K562 (cell line): ENCODE measurements around the gene HOXB4. TPM values are rescaled to one million over a fixed set of nuclear protein-coding genes. Genes with fewer than 3 reads are reported as not detected.

Experiments used
- ATAC-seq: fragments of 200-7000 bp; cut with Tn5 transposase; 3 replicates; pipeline ENCODE4 v1.9.1; 2020; ENCODE audit warnings: moderate library complexity
- BruUV-seq: library from RNA; stranded (reverse); fragments of 400-500 nt; replicated peaks from 2 replicates; lab custom pipeline; 2021; lab: Mats Ljungman, UMichigan
- CTCF ChIA-PET: fragments of 300-600 bp; formaldehyde crosslinking; extraction: SDS; loops from one replicate; lab custom pipeline; 2021; ENCODE audit warnings: low intra/inter-chr PET ratio; lab: Yijun Ruan, JAX
- POLR2A ChIA-PET: fragments of 300-600, 350-650 bp; sonication (Branson Sonifier 250); formaldehyde crosslinking; extraction: SDS; loops from one replicate; lab custom pipeline; 2021; ENCODE audit warnings: antibody characterized with exemption, inconsistent platforms; lab: Yijun Ruan, JAX
- DNase-seq, 4 experiments: peaks; one replicate each; pipeline versions ENCODE4 v3.0.0 to v3.0.0-alpha.2; 2011 to 2018; ENCODE audit warnings: low spot score in 3 of 4, mixed read lengths in 3 of 4; ENCODE audit errors: extremely low read depth in 1 of 4
- FAIRE-seq: peaks from 2 replicates; lab custom pipeline; 2011; peaks lifted over from hg19 to GRCh38; lab: Jason Lieb, UNC
- H2AFZ ChIP-seq: 2 replicates; pipeline ENCODE4 v1.6.0; 2011; ENCODE audit warnings: low read depth, low read length, control low read depth, inconsistent platforms
- H3K27ac ChIP-seq: fragments of 200-600 bp; 3 replicates; pipeline ENCODE4 v1.8.0; 2011; ENCODE audit warnings: low read depth, mild to moderate bottlenecking, control low read depth, inconsistent platforms, low read length, moderate library complexity, mixed read lengths; ENCODE audit errors: extremely low read depth
- H3K27me3 ChIP-seq, 2 experiments: fragments of 300-600 bp in 1 of 2; 2 replicates in 1 of 2; 3 replicates in 1 of 2; pipeline versions ENCODE4 v1.6.0 to v1.8.0; 2011; ENCODE audit warnings: inconsistent platforms in 2 of 2, low read length in 2 of 2, mild to moderate bottlenecking in 1 of 2, mixed read lengths in 1 of 2, moderate library complexity in 1 of 2; ENCODE audit not compliant: control insufficient read depth in 2 of 2, insufficient read depth in 2 of 2
- H3K36me3 ChIP-seq: fragments of 300-600 bp; 3 replicates; pipeline ENCODE4 v1.8.0; 2011; ENCODE audit warnings: mild to moderate bottlenecking, low read length, inconsistent platforms; ENCODE audit not compliant: control insufficient read depth, insufficient read depth
- H3K4me1 ChIP-seq, 2 experiments: fragments of 200-600 bp in 1 of 2; replicated peaks in 1 of 2; 2 replicates in 1 of 2; 3 replicates in 1 of 2; pipeline versions ENCODE4 v1.5.1 to v1.8.0; 2011; ENCODE audit warnings: inconsistent platforms in 2 of 2, low read length in 2 of 2, mild to moderate bottlenecking in 1 of 2, mixed read lengths in 1 of 2, moderate library complexity in 1 of 2; ENCODE audit not compliant: control insufficient read depth in 2 of 2, insufficient read depth in 2 of 2
- H3K4me2 ChIP-seq: 2 replicates; pipeline ENCODE4 v1.6.1; 2011; ENCODE audit warnings: low read length, control low read depth, inconsistent platforms, mixed read lengths; ENCODE audit not compliant: insufficient read depth
- H3K4me3 ChIP-seq: fragments of 200-600 bp; sonication (generic), shearing (Covaris generic); 2 replicates; pipeline ENCODE4 v1.5.1; 2016; ENCODE audit warnings: control low read depth, inconsistent platforms
- H3K79me2 ChIP-seq: fragments of 200-600 bp; 3 replicates; pipeline ENCODE4 v1.8.0; 2011; ENCODE audit warnings: low read length, inconsistent platforms; ENCODE audit not compliant: control insufficient read depth, insufficient read depth
- H3K9ac ChIP-seq, 2 experiments: 2 replicates each; pipeline versions ENCODE4 v1.6.0 to v1.6.1; 2011; ENCODE audit warnings: low read depth in 2 of 2, low read length in 2 of 2, control low read depth in 1 of 2, inconsistent platforms in 1 of 2, mild to moderate bottlenecking in 1 of 2, mixed read lengths in 1 of 2; ENCODE audit not compliant: insufficient read depth in 1 of 2
- H3K9me1 ChIP-seq: one replicate; pipeline ENCODE4 v1.6.0; 2011; ENCODE audit warnings: inconsistent platforms, mild to moderate bottlenecking, low read length, moderate library complexity; ENCODE audit not compliant: control insufficient read depth, insufficient read depth
- H3K9me3 ChIP-seq: replicated peaks from 2 replicates; pipeline ENCODE4 v1.5.1; 2011; ENCODE audit warnings: low read depth, low read length, inconsistent platforms; ENCODE audit not compliant: control insufficient read depth, insufficient read depth
- H4K20me1 ChIP-seq: replicated peaks from 2 replicates; pipeline ENCODE4 v1.6.1; 2011; ENCODE audit warnings: low read length, inconsistent platforms, mixed read lengths; ENCODE audit not compliant: control insufficient read depth, insufficient read depth
- ATF7 ChIP-seq: fragments of 450-650 bp; IDR thresholded peaks from 2 replicates; pipeline ENCODE4 v1.7.1; 2014; ENCODE audit warnings: mild to moderate bottlenecking, moderate library complexity
- BRD4 ChIP-seq: fragments of 200-600 bp; sonication (generic); IDR thresholded peaks from 2 replicates; pipeline ENCODE4 v1.6.1; 2017; ENCODE audit warnings: inconsistent platforms
- JUNB ChIP-seq: fragments of 450-650 bp; formaldehyde crosslinking; conservative IDR thresholded peaks from 2 replicates; pipeline ENCODE4 v1.4.0; 2020; ENCODE audit warnings: mild to moderate bottlenecking
- L3MBTL2 ChIP-seq: fragments of 450-650 bp; IDR thresholded peaks from 2 replicates; pipeline ENCODE4 v1.6.1; 2016; ENCODE audit warnings: mild to moderate bottlenecking, moderate library complexity
- RBFOX2 ChIP-seq: fragments of 200-400 bp; formaldehyde crosslinking; IDR thresholded peaks from 2 replicates; pipeline ENCODE4 v1.6.1; 2017; ENCODE audit warnings: low read depth, mild to moderate bottlenecking, low read length, moderate library complexity
- YBX1 ChIP-seq: fragments of 450-650 bp; IDR thresholded peaks from 2 replicates; pipeline ENCODE4 v1.7.1; 2016; ENCODE audit warnings: mild to moderate bottlenecking
- ZBTB33 ChIP-seq: sonication (generic); formaldehyde crosslinking; IDR thresholded peaks from 2 replicates; pipeline ENCODE4 v1.8.1; 2023; ENCODE audit warnings: mild to moderate bottlenecking, missing genetic modification reagents
- ZC3H8 ChIP-seq: fragments of 450-650 bp; IDR thresholded peaks from 2 replicates; pipeline ENCODE4 v1.6.1; 2017
- WGBS: fragments of 100-300 bp; shearing (Covaris generic); methylation state at CpG from one replicate; pipeline ENCODE4 v1.1.6; 2016; ENCODE audit warnings: low coverage, mixed read lengths; ENCODE audit not compliant: insufficient coverage; ENCODE audit errors: missing lambda C conversion rate; 5-methylcytosine and 5-hydroxymethylcytosine counted together
- in situ Hi-C: fragments of 300-500 bp; cut with MboI; formaldehyde crosslinking; loops from 4 replicates; pipeline ENCODE4 v1.15.0; 2018; ENCODE audit warnings: inconsistent platforms, mixed read lengths
- intact Hi-C: fragments of 100-400 bp; cut with micrococcal nuclease; formaldehyde crosslinking; loops from 2 replicates; pipeline ENCODE4 v1.14.2; 2022
- polyA plus RNA-seq, 8 experiments: library from polyadenylated mRNA; depleted of rRNA in 4 of 8; stranded (reverse) in 5 of 8; unstranded in 3 of 8; fragments of >200 nt; fragmentation: Nextera tagmentation in 2 of 8; fragmentation: Illumina TruSeq in 1 of 8; extraction: Ambion mirVana in 2 of 8; extraction: Trizol in 1 of 8; gene quantifications; 2 replicates each; pipeline versions ENCODE4 v1.2.1 to v1.2.3, GENCODE V29; 2011 to 2014; ENCODE audit warnings: inconsistent platforms in 1 of 8, missing spikeins in 1 of 8
- total RNA-seq, 7 experiments: library from RNA; depleted of rRNA in 6 of 7; stranded (reverse); fragments of >200 nt in 6 of 7; fragmentation: Illumina TruSeq in 2 of 7; extraction: Trizol in 2 of 7; gene quantifications; 2 replicates each; pipeline versions ENCODE4 v1.2.1 to v1.2.3, GENCODE V29; 2011 to 2021; ENCODE audit warnings: low replicate concordance in 1 of 7

Gene HOXB4
- total and polyA plus RNA-seq, 9 of the 15 experiments (the other 6 are each of a cell fraction or from before 2014, with no cell fraction given): 1.6 to 34.9 (median 14.9) TPM

DNA sequence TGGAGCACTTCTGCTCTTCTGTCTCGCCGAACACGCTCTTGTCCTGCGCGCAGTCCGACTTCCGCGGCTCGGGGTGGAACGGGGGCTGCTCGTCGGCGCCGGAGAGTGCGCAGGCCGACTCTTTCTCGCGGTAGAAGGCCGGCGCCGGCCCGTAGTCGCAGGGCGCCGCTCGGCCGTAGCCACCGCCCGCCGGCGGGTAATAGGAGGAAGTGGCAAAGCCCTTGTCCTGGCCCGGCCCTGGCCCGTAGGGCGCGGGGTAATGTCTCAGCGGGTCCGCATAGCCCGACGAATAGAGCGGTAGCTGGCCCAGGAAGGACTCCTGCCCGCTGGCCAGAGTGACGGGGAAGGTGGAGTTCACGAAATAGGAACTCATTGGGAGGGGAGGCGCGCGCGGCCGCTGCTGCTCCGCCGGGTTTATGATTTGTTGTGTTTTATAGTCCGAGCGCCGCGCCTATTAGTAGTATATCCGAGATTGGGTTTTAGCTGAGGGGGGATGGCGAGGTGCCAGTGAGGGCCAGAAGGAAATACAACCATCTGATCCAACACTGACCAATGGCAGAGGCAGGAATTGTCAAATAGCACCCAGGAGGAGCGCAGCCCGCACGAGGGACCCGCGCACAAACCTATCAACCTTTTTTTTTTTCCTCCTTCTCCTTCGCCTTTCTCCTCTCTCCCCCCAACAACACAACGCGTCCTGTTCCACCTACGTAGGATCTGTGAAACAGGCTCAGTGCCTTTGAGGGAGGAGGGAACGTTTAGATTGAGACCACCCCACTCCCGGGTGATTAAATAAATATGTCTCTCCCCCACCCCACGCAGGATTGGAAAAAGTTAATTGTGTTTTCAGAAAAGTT is 19.9 kb upstream of the HOXB4 start:
- H3K9me3 ChIP-seq: no peaks in the 10 kb centered on the region
- H3K4me3 ChIP-seq: no peak overlapping the region
- DNase-seq (no peak), FAIRE-seq (no peak), ATAC-seq (no peak)
- H3K36me3 ChIP-seq: no peaks in the 10 kb centered on the region; the same call in 2 of the 3 replicates
- H3K27ac ChIP-seq: no peak overlapping the region
- no peaks in the 10 kb centered on the region for H3K27me3 ChIP-seq
- no peak overlapping the region for H3K9ac ChIP-seq
- peaks cover 45% of the 10 kb centered on the region for H3K79me2 ChIP-seq
- intact Hi-C loops (no loop called here), in situ Hi-C loops (no loop called here)
- H2AFZ ChIP-seq: no peak overlapping the region
- no peaks in the 10 kb centered on the region; the same call in 1 of the 2 replicates for H4K20me1 ChIP-seq
- peaks cover 29 to 66% of the 10 kb centered on the region in 2 experiments; a peak in 4 of 5 replicates for H3K4me1 ChIP-seq
- POLR2A ChIA-PET: interaction anchor here (1.1 to 2.3 kb wide), 2 partner anchors 9 to 11 kb away, joined by 5 to 10 read pairs; no protein-coding TSS in a partner anchor
- no peak overlapping the region for H3K4me2 ChIP-seq
- CTCF ChIA-PET: no interaction called here
- no peaks in the 10 kb centered on the region for H3K9me1 ChIP-seq
- 94% methylated on average over 37 of the region's 68 CpGs for WGBS
- no TSS peak for BruUV-seq
- no peak for TF ChIP-seq L3MBTL2
- TF ChIP-seq RBFOX2: peak; percentile 31; the same call in 1 of the 2 replicates
- TF ChIP-seq JUNB (CRISPR knock-in tag): no peak
- TF ChIP-seq ATF7: no peak
- TF ChIP-seq BRD4: no peak
- TF ChIP-seq YBX1: no peak
- TF ChIP-seq ZBTB33 (CRISPR knock-in tag): peak; percentile 88
- no peak for TF ChIP-seq ZC3H8
